Adrenal gland (tissue), 5 donors: ENCODE results near the gene BLTP3A.

Source experiments
- POLR2A ChIP-seq, 2 donors: fragments of 450-650 bp; IDR thresholded peaks; one replicate each; pipeline ENCODE4 v1.6.1; 2017; ENCODE audit warnings: antibody characterized with exemption in 2 of 2, mild to moderate bottlenecking in 2 of 2, moderate library complexity in 1 of 2
- TF ChIP-seq, protein P1 (sequence below), 6 experiments: fragments of 450-650 bp in 4 of 6; fragments of 200-600 bp in 2 of 6; sonication (generic) in 1 of 6; IDR thresholded peaks; 1 replicate in 5 of 6; 2 replicates in 1 of 6; pipeline versions ENCODE4 v1.5.1 to v1.8.0; 2016 to 2021; ENCODE audit warnings: antibody characterized with exemption in 6 of 6, mild to moderate bottlenecking in 2 of 6, moderate library complexity in 1 of 6
- donor health status: DM: no; HTN: no; CAD: no.

DNA sequence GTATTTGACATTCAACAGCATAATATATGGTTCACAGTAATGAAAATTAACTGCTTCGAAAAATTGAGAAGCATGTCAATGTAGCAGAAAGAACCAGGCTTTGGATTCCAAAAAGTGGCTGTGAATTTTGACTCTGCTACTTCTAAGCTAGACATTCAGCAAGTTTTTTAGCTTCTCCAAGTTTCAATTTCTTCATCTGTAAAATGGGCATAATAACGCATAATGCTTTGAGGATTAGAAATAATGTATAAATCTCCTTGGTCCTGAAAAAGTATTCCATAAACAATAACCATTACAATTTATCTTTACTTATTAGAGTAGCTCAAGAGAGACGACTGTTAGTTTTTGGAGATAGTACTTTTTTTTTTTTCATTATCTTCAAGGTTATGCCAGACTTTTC, 7.7 kb downstream of the BLTP3A start:
- TF ChIP-seq, protein P1, sequence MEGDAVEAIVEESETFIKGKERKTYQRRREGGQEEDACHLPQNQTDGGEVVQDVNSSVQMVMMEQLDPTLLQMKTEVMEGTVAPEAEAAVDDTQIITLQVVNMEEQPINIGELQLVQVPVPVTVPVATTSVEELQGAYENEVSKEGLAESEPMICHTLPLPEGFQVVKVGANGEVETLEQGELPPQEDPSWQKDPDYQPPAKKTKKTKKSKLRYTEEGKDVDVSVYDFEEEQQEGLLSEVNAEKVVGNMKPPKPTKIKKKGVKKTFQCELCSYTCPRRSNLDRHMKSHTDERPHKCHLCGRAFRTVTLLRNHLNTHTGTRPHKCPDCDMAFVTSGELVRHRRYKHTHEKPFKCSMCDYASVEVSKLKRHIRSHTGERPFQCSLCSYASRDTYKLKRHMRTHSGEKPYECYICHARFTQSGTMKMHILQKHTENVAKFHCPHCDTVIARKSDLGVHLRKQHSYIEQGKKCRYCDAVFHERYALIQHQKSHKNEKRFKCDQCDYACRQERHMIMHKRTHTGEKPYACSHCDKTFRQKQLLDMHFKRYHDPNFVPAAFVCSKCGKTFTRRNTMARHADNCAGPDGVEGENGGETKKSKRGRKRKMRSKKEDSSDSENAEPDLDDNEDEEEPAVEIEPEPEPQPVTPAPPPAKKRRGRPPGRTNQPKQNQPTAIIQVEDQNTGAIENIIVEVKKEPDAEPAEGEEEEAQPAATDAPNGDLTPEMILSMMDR (IDR thresholded peaks at IDR 0.05) = no peak
- TF ChIP-seq POLR2A (IDR thresholded peaks at IDR 0.05) = no peak
